Measurements from ENCODE around the gene SLC6A11.
A peak's percentile ranks its signal among the peaks of the same experiment; 100 is the strongest.

The SLC6A11 gene

DNA sequence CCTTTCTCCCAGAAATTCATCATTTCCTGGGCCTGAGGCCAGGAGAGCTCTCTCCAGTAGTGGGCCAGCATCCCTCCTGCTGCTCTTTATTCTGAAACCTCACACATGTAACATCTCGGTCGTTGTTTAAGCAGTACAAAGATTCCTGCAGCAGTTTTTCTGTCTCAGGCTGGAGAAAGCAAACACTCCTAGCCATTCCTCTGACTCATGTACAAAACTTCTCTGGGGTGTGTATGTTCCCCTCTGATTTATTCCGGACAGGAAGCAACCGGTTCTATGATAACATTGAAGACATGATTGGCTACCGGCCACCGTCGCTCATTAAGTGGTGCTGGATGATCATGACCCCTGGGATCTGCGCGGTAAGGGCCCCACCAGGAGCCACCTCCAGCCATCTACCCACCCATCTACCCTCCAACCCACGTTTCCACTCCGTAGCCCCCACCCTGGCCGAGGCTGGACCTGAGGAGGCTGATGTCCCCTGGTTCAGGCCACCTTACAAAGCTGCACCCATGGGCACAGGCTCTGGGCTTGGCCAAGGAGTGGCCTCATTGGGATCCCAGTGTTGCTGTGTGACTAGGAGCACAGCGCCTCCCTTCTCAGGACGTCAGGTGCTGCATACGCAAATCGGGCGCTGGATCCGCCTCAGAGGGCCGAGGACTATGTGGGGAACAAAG lies 117.9 kb downstream of the SLC6A11 start:
- no peak for DNase-seq

DNA sequence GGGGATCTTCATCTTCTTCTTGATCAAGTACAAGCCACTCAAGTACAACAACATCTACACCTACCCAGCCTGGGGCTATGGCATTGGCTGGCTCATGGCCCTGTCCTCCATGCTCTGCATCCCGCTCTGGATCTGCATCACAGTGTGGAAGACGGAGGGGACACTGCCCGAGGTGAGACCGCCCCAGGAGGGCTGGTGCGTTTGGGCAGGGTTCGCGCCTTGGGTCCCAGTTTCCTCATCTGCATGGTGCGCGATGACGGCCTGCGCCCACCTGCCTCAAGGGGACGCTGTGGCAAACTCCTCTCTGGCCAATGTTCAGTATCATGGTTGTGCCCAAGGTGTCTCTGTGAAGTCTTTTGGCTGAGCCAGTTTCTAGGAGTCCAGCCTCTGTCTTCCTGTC lies 119.0 kb downstream of the SLC6A11 start:
- no peak for DNase-seq

DNA sequence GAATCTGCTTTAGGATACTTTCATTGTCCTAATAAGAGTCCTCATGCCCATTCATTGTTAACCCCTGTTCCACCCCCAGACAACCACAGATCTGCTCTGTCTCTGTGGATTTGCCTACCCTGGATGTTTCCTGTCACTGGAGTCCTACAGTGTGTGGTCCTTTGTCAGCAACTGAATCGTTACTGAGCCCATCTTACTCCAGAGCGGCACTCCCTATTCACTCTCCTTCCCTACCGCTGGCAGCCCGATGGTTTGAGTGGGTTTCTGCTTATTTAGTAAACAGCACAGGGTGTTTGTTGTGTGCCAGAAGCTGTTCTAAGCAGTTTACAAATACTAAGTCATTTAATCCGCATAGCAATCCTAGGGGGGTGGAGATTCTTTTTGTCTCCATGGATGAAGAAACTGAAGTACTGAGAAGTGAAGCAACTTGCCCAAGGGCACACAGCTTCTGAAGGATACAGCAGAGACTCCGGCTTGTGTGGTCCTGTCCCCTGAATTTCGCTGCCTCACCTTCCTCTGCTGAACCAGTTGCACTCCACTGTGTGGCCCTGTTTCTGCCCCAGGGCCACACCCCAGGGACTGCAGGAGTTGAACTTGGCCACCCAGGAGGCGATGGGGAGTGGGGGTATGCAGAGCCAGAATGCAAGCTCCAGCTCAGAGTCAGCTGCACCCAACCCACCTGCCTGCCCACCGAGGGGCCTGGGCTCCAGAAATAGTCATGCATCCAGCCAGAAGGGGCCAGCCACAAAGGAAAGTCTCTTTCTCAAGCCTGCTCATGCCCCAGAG lies 120.0 kb downstream of the SLC6A11 start:
- DNase-seq, result no peak

DNA sequence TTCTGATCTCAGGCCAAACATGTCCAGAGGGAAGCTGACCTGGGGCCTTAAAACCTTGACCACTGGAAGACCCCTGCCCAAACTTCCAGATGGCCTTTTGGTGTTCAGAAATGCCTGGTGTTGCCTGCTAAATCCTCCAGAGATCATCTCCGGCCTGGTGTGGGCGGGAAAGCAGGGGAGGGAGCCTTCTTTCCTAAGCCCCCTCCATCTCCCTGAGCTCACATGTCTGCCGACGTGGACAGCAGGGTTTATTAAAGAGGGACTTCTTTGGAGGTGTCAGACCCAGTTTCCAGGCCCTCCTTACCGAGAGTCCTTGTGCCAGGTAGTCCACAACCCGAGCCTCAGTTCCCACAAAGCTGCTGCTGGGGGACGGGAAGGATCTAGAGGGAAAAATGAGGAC lies 120.7 kb downstream of the SLC6A11 start:
- DNase-seq, result no peak

DNA sequence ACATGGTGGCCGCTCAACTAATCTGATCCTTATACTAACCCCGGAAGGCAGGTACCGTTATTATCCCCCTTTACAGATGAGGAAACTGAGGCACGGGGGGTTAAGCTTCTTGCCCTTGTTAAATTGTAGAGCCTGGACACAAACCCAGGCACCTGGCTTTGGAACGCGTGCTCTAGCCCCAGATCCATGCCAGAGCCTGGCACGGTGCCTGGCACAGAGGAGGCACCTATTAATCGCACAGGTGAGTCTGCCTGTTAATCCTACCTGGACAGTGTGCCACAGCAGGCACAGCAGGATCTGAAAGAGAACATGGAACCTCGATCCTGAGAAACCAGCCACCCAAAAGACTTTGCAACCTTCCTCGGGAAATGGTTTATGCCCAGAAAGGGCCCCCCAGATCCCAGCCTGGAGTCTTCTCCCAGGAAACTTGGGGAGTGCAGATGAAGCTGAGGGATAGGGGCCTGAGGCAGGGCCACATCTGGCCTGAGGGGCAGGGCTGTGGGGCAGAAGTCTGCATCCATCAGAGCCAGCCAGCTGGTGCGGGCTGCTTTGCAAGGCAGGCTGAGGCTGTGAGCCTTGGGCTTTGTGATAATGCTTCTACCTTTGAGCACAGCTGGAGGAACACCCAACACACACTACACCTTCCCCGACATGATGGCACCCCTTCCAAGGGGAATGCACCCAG lies 121.3 kb downstream of the SLC6A11 start:
- no peak for DNase-seq

DNA sequence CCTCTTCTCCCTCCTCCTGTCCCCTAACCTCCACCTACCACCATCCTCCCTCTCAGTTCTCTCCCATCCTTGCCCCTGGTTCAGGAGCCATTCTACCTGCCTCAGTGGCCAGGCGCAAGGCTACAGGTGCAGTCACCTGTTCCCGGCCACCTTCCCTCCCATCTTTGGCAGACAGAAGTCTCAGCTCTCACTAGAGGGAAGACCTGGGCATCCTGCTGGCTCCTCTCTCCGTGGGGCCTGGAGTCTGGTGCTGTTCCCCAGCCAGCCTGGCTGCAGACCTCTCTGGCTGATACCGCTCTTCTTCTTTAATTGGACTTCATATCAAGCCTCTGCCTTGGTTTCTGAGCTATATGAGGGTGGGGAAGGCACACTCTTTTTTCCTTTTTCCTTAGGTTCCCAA lies 123.5 kb downstream of the SLC6A11 start:
- DNase-seq, result no peak

DNA sequence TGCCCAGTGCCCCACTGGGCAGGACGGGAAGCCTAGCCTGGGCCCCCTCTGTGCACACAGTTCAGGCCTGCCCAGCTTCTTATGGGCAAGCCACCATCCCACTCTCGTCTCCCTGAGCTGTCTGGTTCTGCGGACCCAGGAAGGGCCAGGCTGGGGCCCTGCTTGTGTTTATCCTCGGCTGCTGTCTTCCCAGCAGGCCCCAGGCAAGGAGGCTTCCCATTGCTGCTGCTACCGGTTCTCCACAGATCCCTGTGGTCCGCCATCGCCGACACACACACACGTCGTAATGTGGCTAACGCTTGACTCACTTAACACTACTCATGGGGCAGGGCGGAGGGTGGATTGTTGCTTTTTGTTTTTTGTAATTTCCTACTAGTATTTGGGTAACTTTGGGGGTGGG lies 124.1 kb downstream of the SLC6A11 start:
- DNase-seq, result no peak

DNA sequence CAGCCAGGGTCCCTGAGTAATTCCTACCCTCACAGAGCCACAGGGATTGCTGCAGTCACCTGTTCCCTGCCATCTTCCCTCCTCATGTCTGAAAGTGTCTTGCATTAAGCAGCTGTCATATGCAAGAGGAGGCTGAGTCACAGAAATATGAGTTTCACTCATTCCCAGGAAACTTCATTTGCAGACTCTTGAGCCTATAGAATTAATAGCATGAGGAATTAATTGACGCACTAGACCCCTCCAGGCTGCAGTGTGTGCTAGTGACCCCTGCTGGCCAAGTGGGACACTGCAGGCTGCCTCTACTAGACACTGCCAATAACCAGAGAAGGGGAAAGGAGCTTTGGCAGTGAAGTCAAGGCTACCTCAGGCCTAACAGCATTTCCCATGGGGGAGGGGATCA lies 125.9 kb downstream of the SLC6A11 start:
- DNase-seq, result no peak

DNA sequence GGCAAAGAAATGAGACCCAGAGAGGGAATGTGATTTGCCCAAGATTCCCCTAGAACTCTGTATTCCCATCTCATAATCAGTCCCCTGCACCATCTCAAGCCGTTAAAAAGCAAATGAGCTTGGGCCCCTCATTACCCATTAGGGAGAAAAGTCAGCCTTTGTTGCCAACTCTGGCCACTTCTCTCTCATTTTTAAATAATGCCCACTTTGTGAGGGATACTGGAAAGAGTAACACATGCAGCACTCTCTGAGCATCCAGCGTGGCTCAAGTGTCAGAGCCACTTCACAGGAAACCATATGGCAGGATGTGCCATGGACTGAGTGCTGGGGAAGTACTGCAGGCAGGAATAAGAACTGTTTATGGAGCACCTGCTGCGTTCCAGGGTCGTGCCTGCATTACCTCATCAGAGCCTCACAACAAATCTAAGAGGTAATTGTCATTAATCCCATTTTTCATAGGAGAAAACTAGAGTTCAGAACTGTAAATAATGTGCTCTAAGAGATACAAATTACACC lies 126.7 kb downstream of the SLC6A11 start:
- DNase-seq, result no peak

DNA sequence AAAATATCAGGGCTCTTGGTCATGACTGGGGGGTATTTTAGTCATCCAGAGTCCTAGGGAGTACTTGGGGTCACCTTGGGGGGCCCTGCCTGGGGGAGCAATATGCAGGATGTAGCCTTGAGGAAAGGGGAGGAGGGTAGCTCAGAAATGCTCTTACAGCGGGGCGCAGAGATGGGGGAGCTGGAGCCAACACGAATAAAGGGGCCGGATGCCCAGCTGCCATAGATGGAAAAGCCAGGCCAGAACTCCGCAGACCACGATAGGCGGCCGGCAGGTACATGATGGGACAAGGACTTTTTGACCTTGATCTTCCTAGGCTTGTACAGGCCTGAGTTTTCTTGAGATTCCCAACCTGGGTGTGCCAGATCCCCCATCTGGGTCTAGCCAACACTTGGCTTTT lies 128.8 kb downstream of the SLC6A11 start:
- no peak for DNase-seq

DNA sequence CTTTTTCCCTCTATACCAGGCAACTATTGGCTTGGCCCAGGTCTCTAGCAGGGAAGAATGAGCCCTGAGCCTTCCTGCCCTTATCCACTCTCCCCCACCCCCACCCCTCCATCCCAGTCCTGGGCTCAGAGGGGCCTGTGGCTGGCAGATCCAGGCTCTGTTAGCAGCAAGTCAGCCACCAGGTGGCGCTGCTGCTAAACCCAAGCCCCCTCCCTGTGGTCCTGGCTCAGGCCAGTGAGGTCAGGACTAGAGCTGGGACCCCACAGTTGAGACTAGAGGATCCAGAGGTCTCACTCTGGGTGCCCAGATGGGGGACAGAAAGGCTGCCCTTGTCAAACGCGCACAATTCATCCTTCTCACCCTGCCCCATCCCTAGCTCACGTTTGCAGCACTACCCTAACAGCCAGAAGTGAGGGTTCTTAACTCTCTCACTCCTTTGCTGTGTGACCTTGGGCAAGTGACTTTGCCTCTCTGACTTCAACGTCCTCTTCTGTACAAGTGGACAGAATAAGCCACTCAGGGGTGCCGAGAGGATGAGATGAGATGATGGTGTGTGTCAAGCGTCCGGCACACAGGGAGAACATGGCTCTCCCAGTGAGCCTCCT lies 129.8 kb downstream of the SLC6A11 start:
- peak; percentile 12 for DNase-seq

DNA sequence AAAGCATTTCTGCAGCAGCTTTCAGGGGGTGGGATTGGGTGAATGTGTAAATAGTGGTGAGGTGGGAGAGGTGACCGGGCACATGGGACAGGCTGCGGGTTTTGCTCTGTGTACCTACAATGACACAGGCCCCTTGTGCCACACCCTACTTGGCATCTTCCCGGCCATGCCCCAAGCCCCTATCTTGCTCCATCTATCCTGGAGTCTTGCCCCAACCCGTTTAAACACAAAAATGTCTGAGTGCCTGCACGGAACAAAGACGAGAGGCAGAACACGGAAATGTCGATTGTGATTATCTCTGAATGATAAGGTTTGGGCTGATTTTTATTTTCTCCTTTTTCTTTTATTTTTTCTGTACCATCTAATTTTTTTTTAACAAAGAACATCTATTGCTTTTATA lies 130.5 kb downstream of the SLC6A11 start:
- no peak for DNase-seq

DNA sequence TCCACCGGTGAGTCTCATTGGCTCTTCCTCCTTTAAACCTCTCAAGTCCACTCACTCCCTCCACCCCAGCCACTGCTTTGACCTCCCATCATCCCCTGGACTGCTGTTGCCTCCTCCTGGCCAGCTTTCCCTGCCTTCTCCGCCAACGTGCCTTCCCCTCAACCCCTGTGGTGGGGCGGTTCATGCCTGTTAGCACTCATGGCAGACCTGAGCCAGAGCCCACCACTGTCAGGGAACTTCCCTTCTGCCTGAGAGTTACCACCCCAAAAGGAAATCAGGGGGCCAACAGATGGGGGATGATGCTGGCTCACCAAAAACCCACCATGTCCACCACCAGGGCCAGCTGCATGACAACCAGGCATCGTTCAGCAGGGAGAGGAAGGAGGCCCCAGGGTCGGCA lies 132.3 kb downstream of the SLC6A11 start:
- DNase-seq, result no peak

DNA sequence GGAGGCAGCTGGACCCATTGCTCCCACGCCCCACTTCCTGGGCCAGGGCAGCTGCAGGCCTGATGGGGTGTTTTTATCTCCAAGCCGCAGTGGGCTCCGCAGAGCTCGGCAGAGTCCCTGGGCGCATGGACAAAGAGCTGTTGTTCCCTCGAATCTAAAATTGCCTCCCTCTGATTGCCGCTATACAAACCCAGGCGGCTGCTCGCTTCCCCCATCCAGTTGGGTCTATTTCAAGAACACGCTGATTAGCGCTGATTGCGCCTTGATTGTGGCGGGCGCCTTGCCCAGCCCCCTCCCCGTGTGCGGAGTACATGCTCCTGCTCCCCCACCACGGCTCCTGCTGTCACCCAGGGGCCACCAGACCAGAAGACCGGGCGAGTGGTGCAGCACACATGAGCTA lies 133.2 kb downstream of the SLC6A11 start:
- DNase-seq, result no peak

DNA sequence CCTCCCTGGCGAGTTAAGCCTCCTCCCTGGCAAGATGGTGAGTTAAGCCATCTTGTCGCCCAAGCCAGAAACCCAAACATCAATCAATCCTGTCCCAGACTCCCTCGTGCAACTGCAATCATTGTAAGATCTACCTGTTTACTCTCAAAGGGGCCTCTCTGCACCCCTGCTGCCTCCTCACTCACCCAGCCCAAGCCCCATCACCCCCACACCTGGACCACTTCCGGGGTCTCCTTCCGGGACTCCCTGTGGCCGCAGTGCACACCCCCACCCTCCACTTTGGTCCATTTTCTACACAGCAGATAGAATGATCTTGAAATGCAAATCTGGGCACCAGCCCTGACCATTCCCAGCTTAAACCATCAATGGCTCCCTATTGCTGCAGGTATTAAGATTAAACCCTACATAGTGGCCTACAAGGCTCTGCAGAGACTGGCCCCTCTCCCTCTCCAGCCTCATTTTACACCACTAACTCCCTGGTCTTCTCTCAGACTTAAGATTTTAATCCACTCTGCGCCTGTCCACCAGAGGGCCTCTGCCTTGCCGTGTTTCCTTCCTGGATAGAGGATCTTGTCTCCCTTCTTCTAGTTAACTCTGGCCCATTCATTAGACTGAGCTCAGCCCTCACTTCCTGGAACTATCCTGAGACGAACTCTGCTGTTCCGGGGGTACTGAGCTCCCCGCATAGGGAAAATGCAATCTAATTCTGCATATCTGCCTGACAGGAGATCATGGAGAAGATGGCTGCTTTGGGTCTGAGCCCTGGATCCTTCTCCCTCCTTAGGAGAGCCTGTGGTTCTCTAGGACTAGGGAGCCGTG lies 134.7 kb downstream of the SLC6A11 start:
- DNase-seq, result no peak

DNA sequence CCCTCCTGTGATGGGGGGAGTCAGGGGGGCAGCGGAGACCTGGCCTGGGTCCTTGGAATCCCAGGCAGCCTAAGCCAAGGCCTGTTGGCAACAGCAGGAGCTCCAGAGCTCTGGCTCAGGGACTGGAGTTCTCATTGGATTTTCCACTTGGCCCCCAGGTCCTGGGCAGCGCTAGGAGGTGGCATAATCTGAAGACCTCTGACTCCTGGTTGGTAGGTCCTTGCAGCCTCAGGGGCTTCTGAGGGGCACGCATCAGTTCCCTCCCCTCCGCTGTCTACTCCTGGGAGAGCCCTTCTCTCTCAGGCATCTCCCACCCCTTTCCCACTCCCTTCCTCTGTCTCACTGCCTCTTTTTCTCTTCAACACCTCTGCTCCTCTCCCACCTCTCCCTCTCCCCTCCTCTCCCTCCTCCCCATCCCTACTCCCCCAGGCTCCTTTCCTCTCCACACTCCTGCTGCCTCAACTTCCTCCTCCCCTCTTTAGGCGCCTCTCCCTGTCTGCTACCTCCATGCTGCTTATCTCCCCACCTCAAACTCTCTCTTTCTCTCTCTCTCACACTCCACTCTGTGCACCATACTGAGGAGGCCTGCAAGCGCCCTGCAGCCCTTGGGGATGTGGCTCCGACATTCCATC lies 135.4 kb downstream of the SLC6A11 start:
- DNase-seq, result no peak

DNA sequence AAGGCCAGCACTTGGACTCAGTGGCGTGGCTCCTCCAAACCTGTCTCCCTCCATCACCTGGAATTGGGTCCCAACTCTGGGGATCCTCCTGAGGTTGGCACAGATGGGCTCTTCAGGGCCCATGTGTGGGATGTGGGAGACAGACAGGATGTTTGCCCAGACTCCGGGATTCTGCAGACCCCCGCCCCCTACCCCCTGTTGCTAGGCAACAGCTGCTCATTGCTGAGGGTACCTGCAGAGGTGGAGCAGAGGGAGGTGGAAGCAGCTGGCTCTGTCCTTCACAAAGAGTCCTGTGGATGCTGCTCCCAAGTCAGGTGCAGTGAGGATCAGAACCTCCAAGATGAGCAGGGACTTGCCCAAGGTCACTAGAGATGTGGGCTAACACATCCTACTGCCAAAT lies 136.5 kb downstream of the SLC6A11 start:
- DNase-seq, result no peak

DNA sequence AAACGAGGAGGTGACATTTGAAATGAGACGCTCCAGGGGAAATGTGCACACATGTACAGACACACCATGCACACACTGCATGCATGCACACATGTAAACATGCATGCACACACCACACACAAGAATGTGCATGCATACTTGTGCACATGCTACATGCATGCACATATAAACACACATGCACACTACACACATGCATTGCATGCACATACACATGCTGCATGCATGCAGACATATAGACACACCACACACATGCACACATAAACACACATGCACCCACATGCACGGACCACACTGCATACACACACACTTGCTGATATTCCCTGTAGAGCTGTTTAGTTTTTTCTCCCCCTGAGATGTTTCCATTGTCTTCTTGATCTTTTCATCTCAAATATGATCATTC lies 138.7 kb downstream of the SLC6A11 start:
- DNase-seq, result no peak

DNA sequence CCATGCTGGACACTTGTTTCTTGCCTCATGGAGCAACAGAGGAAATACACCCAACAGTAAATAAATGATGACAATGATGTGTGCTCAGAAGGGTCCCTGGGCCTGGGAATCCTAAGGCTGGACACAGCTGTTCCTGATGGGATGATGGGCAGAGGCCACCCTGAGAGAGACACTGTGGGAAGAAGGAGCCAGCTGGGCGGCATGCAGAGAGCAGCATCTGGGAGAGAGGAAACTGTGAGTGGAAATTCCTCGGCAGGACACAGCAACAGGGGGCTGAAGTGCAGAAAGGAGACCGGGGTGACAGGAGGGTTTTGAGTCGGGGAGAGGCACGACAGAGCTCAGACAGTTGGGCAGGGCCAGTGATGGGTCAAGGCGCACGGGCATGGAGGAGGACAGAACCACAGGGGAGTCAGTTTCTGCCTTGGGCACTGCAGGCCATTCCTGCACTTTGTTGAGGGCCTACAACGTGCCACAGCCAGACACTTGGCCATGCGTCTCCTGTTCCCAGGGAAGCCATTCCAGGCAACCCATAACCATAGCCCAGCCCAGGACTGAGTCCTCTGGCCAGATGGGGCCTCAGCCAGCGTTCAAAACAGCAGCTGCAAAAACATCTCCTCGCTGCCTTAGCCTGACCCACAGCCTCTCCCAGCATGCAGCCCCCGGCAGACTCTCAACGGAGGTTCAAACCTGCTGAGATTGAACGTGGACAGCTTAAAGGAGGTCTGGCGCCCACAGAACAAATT lies 139.9 kb downstream of the SLC6A11 start:
- no peak for DNase-seq

DNA sequence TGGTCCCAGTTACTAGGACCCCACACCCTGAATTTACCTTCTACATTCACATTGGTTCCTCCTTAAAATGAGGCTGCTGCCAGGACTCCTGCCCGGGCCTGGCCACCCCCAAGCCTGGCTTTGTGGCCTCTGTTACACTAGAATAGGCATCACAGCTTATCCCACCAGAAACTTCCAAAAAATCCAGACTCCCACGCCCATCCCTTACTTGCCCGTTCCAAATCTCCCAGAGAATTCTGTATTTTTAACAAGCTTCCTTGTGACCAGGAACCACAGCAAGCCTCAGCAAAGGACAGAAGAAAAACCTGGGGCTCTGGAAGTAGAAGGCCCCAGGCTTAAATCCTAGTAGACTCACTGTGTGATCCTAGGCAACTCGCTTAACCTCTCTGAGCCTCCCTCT lies 140.5 kb downstream of the SLC6A11 start:
- DNase-seq, result no peak

DNA sequence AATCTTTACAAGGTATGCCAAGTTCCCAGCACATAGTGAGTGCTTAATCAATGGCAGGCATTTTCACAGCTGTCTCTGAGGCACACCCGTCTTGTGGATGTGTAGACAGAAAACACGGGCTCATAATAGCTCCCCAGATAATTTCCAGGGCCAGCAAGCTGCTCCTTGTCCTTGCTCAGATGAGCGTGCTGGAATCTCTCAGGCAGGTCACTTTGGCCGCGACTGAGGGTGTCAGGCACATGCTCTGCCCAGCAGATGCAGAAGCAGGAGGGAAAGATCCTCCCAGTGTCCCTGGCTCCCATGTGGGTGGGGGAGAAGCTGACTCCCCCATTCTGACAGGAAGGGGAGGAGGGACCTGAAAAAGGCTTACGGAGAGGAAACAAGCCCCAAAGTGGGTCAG lies 141.0 kb downstream of the SLC6A11 start:
- no peak for DNase-seq
